ENCODE results near the gene CSMD2.

Gene CSMD2

GRCh38 chr1:33932871-33933270 lies 232.2 kb downstream of the CSMD2 start:
- no peak overlapping the region for H3K9ac ChIP-seq (ENCODE audit: low read length)
- H3K79me2 ChIP-seq (ENCODE audit: low read length), result no peaks in the 10 kb centered on the region
- H4K20me1 ChIP-seq (ENCODE audit: insufficient read depth, low read length), result no peaks in the 10 kb centered on the region
- H3K36me3 ChIP-seq (replicated peaks; ENCODE audit: low read depth, low read length), result no peaks in the 10 kb centered on the region
- H3K4me3 ChIP-seq (ENCODE audit: low read length), result no peak overlapping the region
- no peak overlapping the region for H3K4me2 ChIP-seq (ENCODE audit: low read length)
- no peaks in the 10 kb centered on the region for H3K4me1 ChIP-seq (ENCODE audit: low read length)
- H3K9me3 ChIP-seq (ENCODE audit: insufficient read depth, low read length), result no peaks in the 10 kb centered on the region
- no peak for TF ChIP-seq CTCF (IDR thresholded peaks at IDR 0.05; ENCODE audit: low read depth, low read length)
- TF ChIP-seq EZH2phosphoT487 (IDR thresholded peaks at IDR 0.05; ENCODE audit: low read depth), result no peak
- no peak overlapping the region for H2AFZ ChIP-seq (ENCODE audit: low read depth, low read length)
- no peaks in the 10 kb centered on the region for H3K27me3 ChIP-seq (ENCODE audit: low read depth, low read length)
- no peak overlapping the region for H3K27ac ChIP-seq (ENCODE audit: low read length)

DNA sequence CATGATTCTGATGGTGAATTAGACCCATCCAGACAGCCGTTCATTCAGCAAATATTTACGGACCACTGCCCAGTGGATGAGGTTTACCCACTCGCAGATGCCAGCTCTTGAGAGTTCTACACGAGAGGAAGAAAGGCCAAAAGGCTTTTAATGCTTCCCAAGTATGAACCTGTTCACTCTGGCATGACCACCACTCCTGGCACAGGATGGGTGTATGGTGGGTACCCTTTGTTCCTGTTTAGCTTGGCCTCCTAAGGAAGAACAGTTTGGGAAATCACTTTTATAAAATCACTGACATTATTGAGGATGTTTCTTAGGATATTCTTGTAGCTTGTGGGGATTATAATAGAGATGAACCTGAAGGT lies 233.9 kb downstream of the CSMD2 start:
- TF ChIP-seq EZH2phosphoT487 (IDR thresholded peaks at IDR 0.05; ENCODE audit: low read depth) (no peak), CTCF (IDR thresholded peaks at IDR 0.05; ENCODE audit: low read depth, low read length) (no peak)
- no peak overlapping the region for H3K9ac ChIP-seq (ENCODE audit: low read length)
- no peak overlapping the region for H2AFZ ChIP-seq (ENCODE audit: low read depth, low read length)
- H3K4me1 ChIP-seq (ENCODE audit: low read length), result no peaks in the 10 kb centered on the region
- no peak overlapping the region for H3K4me2 ChIP-seq (ENCODE audit: low read length)
- H3K9me3 ChIP-seq (ENCODE audit: insufficient read depth, low read length), result no peaks in the 10 kb centered on the region
- H3K4me3 ChIP-seq (ENCODE audit: low read length), result no peak overlapping the region
- no peaks in the 10 kb centered on the region for H3K27me3 ChIP-seq (ENCODE audit: low read depth, low read length)
- H3K27ac ChIP-seq (ENCODE audit: low read length), result no peak overlapping the region
- H3K36me3 ChIP-seq (replicated peaks; ENCODE audit: low read depth, low read length), result no peaks in the 10 kb centered on the region
- H3K79me2 ChIP-seq (ENCODE audit: low read length), result no peaks in the 10 kb centered on the region
- H4K20me1 ChIP-seq (ENCODE audit: insufficient read depth, low read length), result no peaks in the 10 kb centered on the region

DNA sequence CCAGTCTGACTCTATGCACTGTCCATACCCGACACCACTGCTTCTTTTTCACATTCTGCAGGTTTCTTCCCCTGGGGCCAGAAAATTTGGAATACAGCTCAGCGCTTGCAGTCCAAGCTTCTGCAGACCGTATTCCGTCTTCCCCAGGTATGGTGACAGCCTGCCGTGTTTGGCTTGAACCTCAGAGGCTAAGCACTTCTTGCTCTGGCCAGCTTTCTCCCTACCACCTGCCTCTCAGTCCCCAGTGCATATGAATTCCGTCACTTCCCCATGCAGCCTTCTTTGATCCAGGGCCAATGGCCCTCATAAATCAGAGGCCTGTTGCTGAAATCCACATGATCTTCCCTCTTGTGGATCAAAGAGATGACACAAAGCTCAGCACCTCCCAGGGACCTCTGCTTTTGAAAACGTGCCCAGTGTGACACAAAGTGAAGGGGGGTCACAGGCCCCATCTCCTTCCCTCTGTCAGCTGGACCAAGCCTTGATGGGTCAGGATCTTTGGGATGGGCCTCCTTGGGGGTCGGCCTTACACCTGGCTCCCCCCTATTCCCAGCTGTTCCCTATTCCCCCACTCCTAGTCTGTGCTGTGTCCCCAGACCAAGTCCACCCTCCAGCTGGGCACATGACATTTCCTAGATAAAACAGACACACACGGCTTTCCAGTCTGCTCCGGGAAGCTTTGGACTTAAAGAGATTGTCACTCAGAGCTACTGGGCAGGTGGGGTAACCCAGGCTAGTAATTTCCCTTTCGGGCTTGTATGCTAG lies 234.5 kb downstream of the CSMD2 start:
- H3K4me1 ChIP-seq (ENCODE audit: low read length), result no peaks in the 10 kb centered on the region
- TF ChIP-seq EZH2phosphoT487 (IDR thresholded peaks at IDR 0.05; ENCODE audit: low read depth) (no peak), CTCF (IDR thresholded peaks at IDR 0.05; ENCODE audit: low read depth, low read length) (no peak)
- H3K9ac ChIP-seq (ENCODE audit: low read length), result no peak overlapping the region
- no peaks in the 10 kb centered on the region for H3K36me3 ChIP-seq (replicated peaks; ENCODE audit: low read depth, low read length)
- no peak overlapping the region for H2AFZ ChIP-seq (ENCODE audit: low read depth, low read length)
- no peaks in the 10 kb centered on the region for H4K20me1 ChIP-seq (ENCODE audit: insufficient read depth, low read length)
- H3K79me2 ChIP-seq (ENCODE audit: low read length), result no peaks in the 10 kb centered on the region
- H3K9me3 ChIP-seq (ENCODE audit: insufficient read depth, low read length), result no peaks in the 10 kb centered on the region
- no peaks in the 10 kb centered on the region for H3K27me3 ChIP-seq (ENCODE audit: low read depth, low read length)
- no peak overlapping the region for H3K27ac ChIP-seq (ENCODE audit: low read length)
- H3K4me2 ChIP-seq (ENCODE audit: low read length), result no peak overlapping the region
- H3K4me3 ChIP-seq (ENCODE audit: low read length), result no peak overlapping the region

GRCh38 chr1:33928251-33928650 lies 236.8 kb downstream of the CSMD2 start:
- no peaks in the 10 kb centered on the region for H3K27me3 ChIP-seq (ENCODE audit: low read depth, low read length)
- no peaks in the 10 kb centered on the region for H3K9me3 ChIP-seq (ENCODE audit: insufficient read depth, low read length)
- H3K4me3 ChIP-seq (ENCODE audit: low read length), result no peak overlapping the region
- H2AFZ ChIP-seq (ENCODE audit: low read depth, low read length), result no peak overlapping the region
- no peak overlapping the region for H3K27ac ChIP-seq (ENCODE audit: low read length)
- no peak overlapping the region for H3K4me2 ChIP-seq (ENCODE audit: low read length)
- no peaks in the 10 kb centered on the region for H3K4me1 ChIP-seq (ENCODE audit: low read length)
- TF ChIP-seq CTCF (IDR thresholded peaks at IDR 0.05; ENCODE audit: low read depth, low read length), result no peak
- TF ChIP-seq EZH2phosphoT487 (IDR thresholded peaks at IDR 0.05; ENCODE audit: low read depth), result no peak
- H3K79me2 ChIP-seq (ENCODE audit: low read length), result no peaks in the 10 kb centered on the region
- no peaks in the 10 kb centered on the region for H4K20me1 ChIP-seq (ENCODE audit: insufficient read depth, low read length)
- H3K36me3 ChIP-seq (replicated peaks; ENCODE audit: low read depth, low read length), result no peaks in the 10 kb centered on the region
- no peak overlapping the region for H3K9ac ChIP-seq (ENCODE audit: low read length)
